WTC11 (cell line): Measurements from ENCODE around the gene TBC1D8B.

Experiments
- CTCF ChIP-seq: fragments of 200-600 bp; IDR thresholded peaks from 2 replicates; pipeline ENCODE4 v1.8.0; 2022; ENCODE audit warnings: antibody characterized with exemption
- RELA ChIP-seq: sonication (generic); formaldehyde crosslinking; IDR thresholded peaks from 2 replicates; pipeline ENCODE4 v1.8.1; 2022; ENCODE audit warnings: missing genetic modification reagents, mild to moderate bottlenecking, borderline replicate concordance

GRCh38 chrX:106874075-106874474, 71.6 kb downstream of the TBC1D8B start:
- TF ChIP-seq CTCF = peak; percentile 29; the same call in 1 of the 2 replicates
- TF ChIP-seq RELA (CRISPR knock-in tag) = no peak
